Activated naive CD8-positive, alpha-beta T cell treated with anti-CD3 and anti-CD28 coated beads, Interleukin-2, amount 10 ng/mL, durations not matched to agents 7 days and 5 days (primary cell): Measurements from ENCODE around the gene RHEX. TPM values are rescaled to one million over a fixed set of nuclear protein-coding genes. Genes with fewer than 3 reads are reported as not detected.
A peak's percentile ranks its signal among the peaks of the same experiment; 100 is the strongest.
"Not testable (repeated sequence)": the region's sequence is repeated elsewhere in the genome, so short reads cannot be mapped to it uniquely, and the experiment has no call there.

ENCODE experiments used
- ATAC-seq: fragments of 150-1000 bp; cut with Tn5 transposase; one replicate; pipeline ENCODE4 v1.10.0; 2021; ENCODE audit warnings: low read depth, moderate library complexity
- POLR2A ChIA-PET: fragments of 350-600 bp; sonication (Branson Sonifier 250); formaldehyde crosslinking; loops from one replicate; lab custom pipeline; 2021; ENCODE audit warnings: antibody characterized with exemption; lab: Charles Lee
- DNase-seq: peaks from one replicate; pipeline ENCODE4 v3.0.0; 2021
- H3K27ac Mint-ChIP-seq: one replicate; pipeline ENCODE4 v1.8.0; 2022; ENCODE audit warnings: mild to moderate bottlenecking, mixed read lengths
- H3K27me3 Mint-ChIP-seq: one replicate; pipeline ENCODE4 v1.8.0; 2022; ENCODE audit warnings: mild to moderate bottlenecking, moderate library complexity, mixed read lengths
- H3K36me3 Mint-ChIP-seq: one replicate; pipeline ENCODE4 v1.8.0; 2021; ENCODE audit warnings: mild to moderate bottlenecking, mixed read lengths
- H3K4me1 Mint-ChIP-seq: one replicate; pipeline ENCODE4 v1.8.0; 2021; ENCODE audit warnings: mixed read lengths
- H3K4me3 Mint-ChIP-seq: one replicate; pipeline ENCODE4 v1.8.0; 2022; ENCODE audit warnings: mild to moderate bottlenecking, moderate library complexity, mixed read lengths
- H3K9me3 Mint-ChIP-seq: one replicate; pipeline ENCODE4 v1.8.0; 2021; ENCODE audit warnings: mixed read lengths
- total RNA-seq, 2 experiments: library from RNA; stranded (reverse); gene quantifications; one replicate each; pipeline ENCODE4 v1.2.3, GENCODE V29; 2021

The RHEX gene
- total RNA-seq, 2 experiments from 2014 or later: not detected

- peaks cover 10% of the 10 kb centered on the region for H3K4me1 Mint-ChIP-seq
- no peak for DNase-seq
- H3K4me3 Mint-ChIP-seq: no peak overlapping the region
- H3K27me3 Mint-ChIP-seq: peaks cover 53% of the 10 kb centered on the region
- H3K36me3 Mint-ChIP-seq: no peaks in the 10 kb centered on the region
- POLR2A ChIA-PET: interaction anchor here (0.6 kb wide), 1 partner anchor 107 kb away, joined by 3 read pairs; no protein-coding TSS in a partner anchor
- no peaks in the 10 kb centered on the region for H3K9me3 Mint-ChIP-seq
- H3K27ac Mint-ChIP-seq: no peak overlapping the region
- no peak for ATAC-seq
Measured at GRCh38 chr1:206037581-206037980, 15.4 kb upstream of the RHEX start.

GRCh38 chr1:206039046-206039973 lies 13.7 kb upstream of the RHEX start:
- H3K27ac Mint-ChIP-seq: no peak overlapping the region
- no peak for DNase-seq
- peaks cover 10% of the 10 kb centered on the region for H3K4me1 Mint-ChIP-seq
- H3K27me3 Mint-ChIP-seq: peaks cover 47% of the 10 kb centered on the region
- no peak overlapping the region for H3K4me3 Mint-ChIP-seq
- POLR2A ChIA-PET: interaction anchor here (0.6 kb wide), 1 partner anchor 337 kb away, joined by 5 read pairs; no protein-coding TSS in a partner anchor
- no peaks in the 10 kb centered on the region for H3K36me3 Mint-ChIP-seq
- ATAC-seq: no peak
- no peaks in the 10 kb centered on the region for H3K9me3 Mint-ChIP-seq

- H3K27ac Mint-ChIP-seq: no peak overlapping the region
- ATAC-seq (no peak), DNase-seq (no peak)
- H3K4me3 Mint-ChIP-seq: no peak overlapping the region
- H3K27me3 Mint-ChIP-seq: peaks cover 37% of the 10 kb centered on the region
- H3K4me1 Mint-ChIP-seq: peaks cover 6% of the 10 kb centered on the region
- H3K36me3 Mint-ChIP-seq: no peaks in the 10 kb centered on the region
- no peaks in the 10 kb centered on the region for H3K9me3 Mint-ChIP-seq
- POLR2A ChIA-PET: no interaction called here
Measured at GRCh38 chr1:206040328-206040727, 12.6 kb upstream of the RHEX start.

- POLR2A ChIA-PET: no interaction called here
- peaks cover 33% of the 10 kb centered on the region for H3K27me3 Mint-ChIP-seq
- no peaks in the 10 kb centered on the region for H3K36me3 Mint-ChIP-seq
Measured at GRCh38 chr1:206041640-206042039, 11.3 kb upstream of the RHEX start.

GRCh38 chr1:206047271-206047670 lies 5.7 kb upstream of the RHEX start:
- POLR2A ChIA-PET: no interaction called here
- no peaks in the 10 kb centered on the region for H3K9me3 Mint-ChIP-seq
- no peak for ATAC-seq
- peaks cover 8% of the 10 kb centered on the region for H3K4me1 Mint-ChIP-seq
- no peak overlapping the region for H3K4me3 Mint-ChIP-seq
- DNase-seq: no peak
- no peak overlapping the region for H3K27ac Mint-ChIP-seq
- H3K36me3 Mint-ChIP-seq: no peaks in the 10 kb centered on the region
- H3K27me3 Mint-ChIP-seq: peaks cover 6% of the 10 kb centered on the region

More at GRCh38 chr1:206041640-206042039, 11.3 kb upstream of the RHEX start:
- ATAC-seq (no peak), DNase-seq (no peak)
- H3K4me1 Mint-ChIP-seq: peaks cover 5% of the 10 kb centered on the region
- H3K9me3 Mint-ChIP-seq: no peaks in the 10 kb centered on the region
- no peak overlapping the region for H3K27ac Mint-ChIP-seq
- no peak overlapping the region for H3K4me3 Mint-ChIP-seq

- Mint-ChIP-seq H3K4me1 (peaks cover 13% of the 10 kb centered on the region), H3K4me3 (no peak overlapping the region), H3K27me3 (peaks cover 6% of the 10 kb centered on the region), H3K36me3 (no peaks in the 10 kb centered on the region), H3K9me3 (no peaks in the 10 kb centered on the region), H3K27ac (no peak overlapping the region)
- POLR2A ChIA-PET: no interaction called here
- ATAC-seq: no peak
- DNase-seq: no peak
Measured at GRCh38 chr1:206048582-206048981, 4.4 kb upstream of the RHEX start.

GRCh38 chr1:206049293-206049692 lies 3.7 kb upstream of the RHEX start:
- Mint-ChIP-seq H3K27me3 (peaks cover 4% of the 10 kb centered on the region), H3K4me3 (no peak overlapping the region), H3K9me3 (no peaks in the 10 kb centered on the region), H3K4me1 (peaks cover 13% of the 10 kb centered on the region), H3K36me3 (no peaks in the 10 kb centered on the region), H3K27ac (no peak overlapping the region)
- POLR2A ChIA-PET: no interaction called here
- DNase-seq (no peak), ATAC-seq (no peak)

- no peaks in the 10 kb centered on the region for H3K9me3 Mint-ChIP-seq
- peaks cover 6% of the 10 kb centered on the region for H3K27me3 Mint-ChIP-seq
- no peak overlapping the region for H3K4me3 Mint-ChIP-seq
- peaks cover 13% of the 10 kb centered on the region for H3K4me1 Mint-ChIP-seq
- H3K27ac Mint-ChIP-seq: no peak overlapping the region
- POLR2A ChIA-PET: no interaction called here
- no peak for ATAC-seq
- H3K36me3 Mint-ChIP-seq: no peaks in the 10 kb centered on the region
- no peak for DNase-seq
Measured at GRCh38 chr1:206049919-206050600, 2.9 kb upstream of the RHEX start.

- ATAC-seq: peak; percentile 89
- Mint-ChIP-seq H3K9me3 (no peaks in the 10 kb centered on the region), H3K36me3 (no peaks in the 10 kb centered on the region), H3K4me3 (peak overlapping the region; percentile 47), H3K27me3 (peaks cover 8% of the 10 kb centered on the region), H3K4me1 (peaks cover 13% of the 10 kb centered on the region), H3K27ac (peak overlapping the region; percentile 59)
- peak; percentile 48 for DNase-seq
- POLR2A ChIA-PET: no interaction called here
Measured at GRCh38 chr1:206050655-206051235, 2.2 kb upstream of the RHEX start.

GRCh38 chr1:206052231-206052865 lies 625 bp upstream of the RHEX start:
- H3K27me3 Mint-ChIP-seq: peaks cover 15% of the 10 kb centered on the region
- ATAC-seq, H3K27ac Mint-ChIP-seq, POLR2A ChIA-PET, H3K9me3 Mint-ChIP-seq, H3K36me3 Mint-ChIP-seq, H3K4me3 Mint-ChIP-seq, DNase-seq: not testable (repeated sequence)
- H3K4me1 Mint-ChIP-seq: peaks cover 13% of the 10 kb centered on the region

- H3K9me3 Mint-ChIP-seq, H3K27ac Mint-ChIP-seq, POLR2A ChIA-PET, DNase-seq, H3K36me3 Mint-ChIP-seq, ATAC-seq, H3K4me3 Mint-ChIP-seq: not testable (repeated sequence)
- Mint-ChIP-seq H3K27me3 (peaks cover 17% of the 10 kb centered on the region), H3K4me1 (peaks cover 13% of the 10 kb centered on the region)
Measured at GRCh38 chr1:206053616-206054015, 643 bp downstream of the RHEX start.

GRCh38 chr1:206055069-206055625 lies 2.2 kb downstream of the RHEX start:
- H3K27ac Mint-ChIP-seq, DNase-seq, H3K9me3 Mint-ChIP-seq, POLR2A ChIA-PET, H3K4me3 Mint-ChIP-seq, H3K36me3 Mint-ChIP-seq, ATAC-seq: not testable (repeated sequence)
- Mint-ChIP-seq H3K4me1 (peaks cover 13% of the 10 kb centered on the region), H3K27me3 (peaks cover 21% of the 10 kb centered on the region)
